Cardiac septum (tissue), 1 donor: Measurements from ENCODE around the gene NUP155. TPM values are rescaled to one million over a fixed set of nuclear protein-coding genes. Genes with fewer than 3 reads are reported as not detected.
"Not testable (repeated sequence)": the region's sequence is repeated elsewhere in the genome, so short reads cannot be mapped to it uniquely, and the experiment has no call there.

Experiments used
- DNase-seq: peaks from one replicate; pipeline ENCODE4 v3.0.0-alpha.2; 2020; ENCODE audit warnings: low spot score
- intact Hi-C: fragments of 100-400 bp; cut with DNase I; formaldehyde crosslinking; loops from one replicate; pipeline ENCODE4 v1.14.0; 2022
- total RNA-seq: library from RNA; stranded (reverse); fragmentation: NEBNext Ultra II Directional; extraction: Animal tissue kit (Norgen Biotek cat#: 25700); gene quantifications from one replicate; pipeline ENCODE4 v1.2.1, GENCODE V29; 2021
- donor health status: DM: no; HTN: no; CAD: no.

NUP155 gene
- total RNA-seq, 1 donor from 2014 or later: 11.5 TPM

- intact Hi-C loops: no loop called here
- DNase-seq: no peak
Measured at GRCh38 chr5:37304888-37305287, 66.0 kb downstream of the NUP155 start.

DNA sequence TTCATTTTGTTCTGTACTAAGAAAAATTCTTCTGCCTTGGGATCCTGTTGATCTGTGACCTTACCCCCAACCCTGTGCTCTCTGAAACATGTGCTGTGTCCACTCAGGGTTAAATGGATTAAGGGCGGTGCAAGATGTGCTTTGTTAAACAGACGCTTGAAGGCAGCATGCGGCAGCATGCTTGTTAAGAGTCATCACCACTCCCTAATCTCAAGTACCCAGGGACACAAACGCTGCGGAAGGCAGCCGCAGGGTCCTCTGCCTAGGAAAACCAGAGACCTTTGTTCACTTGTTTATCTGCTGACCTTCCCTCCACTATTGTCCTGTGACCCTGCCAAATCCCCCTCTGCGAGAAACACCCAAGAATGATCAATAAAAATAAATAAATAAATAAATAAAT, 74.6 kb downstream of the NUP155 start:
- intact Hi-C loops, DNase-seq: not testable (repeated sequence)

GRCh38 chr5:37283214-37283820, 87.6 kb downstream of the NUP155 start:
- no peak for DNase-seq
- intact Hi-C loops: no loop called here

DNA sequence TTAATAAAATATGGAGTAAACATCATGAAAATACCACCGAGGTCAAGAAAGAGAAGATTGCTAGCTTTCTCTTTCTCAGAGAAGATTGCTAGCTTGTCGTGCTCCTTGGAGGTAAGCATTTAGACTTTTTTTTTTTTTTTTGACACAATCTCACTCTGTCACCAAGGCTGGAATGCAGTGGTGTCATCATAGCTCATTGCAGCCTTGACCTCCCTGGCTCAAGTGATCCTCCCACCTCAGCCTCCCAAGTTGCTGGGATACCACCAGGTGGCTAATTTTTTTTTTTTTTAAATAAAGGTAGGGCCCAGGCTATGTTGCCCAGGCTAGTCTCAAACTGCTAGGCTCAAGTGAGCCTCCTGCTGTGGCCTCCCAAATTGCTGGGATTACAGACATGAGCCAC, 95.4 kb downstream of the NUP155 start:
- intact Hi-C loops: no loop called here
- no peak for DNase-seq

DNA sequence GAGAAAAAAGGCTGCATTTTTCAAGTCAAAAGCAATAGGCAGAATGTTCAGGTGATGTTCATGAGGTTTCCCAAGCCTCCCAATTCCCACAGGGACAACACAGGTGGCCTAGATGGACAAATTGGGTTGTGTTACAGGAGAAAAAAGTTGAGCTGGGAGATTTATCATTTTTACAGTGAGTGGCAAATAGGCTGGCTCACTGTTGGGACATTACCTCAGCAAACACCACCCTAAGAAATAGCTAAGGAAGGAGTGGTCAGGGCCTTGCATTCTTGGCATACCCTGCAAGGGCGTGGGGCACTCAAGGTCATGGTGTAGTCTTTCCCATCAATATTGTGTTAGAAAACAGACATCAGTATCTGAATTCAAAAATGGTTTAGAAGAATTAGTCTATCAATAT, 98.4 kb downstream of the NUP155 start:
- intact Hi-C loops: no loop called here
- DNase-seq: no peak

DNA sequence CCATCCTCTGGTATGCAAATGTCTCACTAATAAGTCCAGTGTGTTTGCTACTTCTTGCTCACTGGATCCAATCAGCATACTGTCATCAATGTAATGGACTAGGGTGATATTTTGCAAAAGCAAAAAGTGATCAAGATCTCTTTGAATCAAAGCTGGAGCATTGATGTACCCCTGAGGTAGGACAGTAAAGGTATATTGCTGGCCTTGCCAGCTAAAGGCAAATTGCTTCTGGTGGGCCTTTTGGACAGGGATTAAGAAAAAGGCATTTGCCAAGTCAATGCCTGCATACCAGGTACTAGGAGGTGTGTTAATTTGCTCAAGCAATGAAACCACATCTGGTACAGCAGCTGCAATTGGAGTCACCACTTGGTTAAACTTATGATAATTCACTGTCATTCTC, 102.8 kb downstream of the NUP155 start:
- DNase-seq, intact Hi-C loops: not testable (repeated sequence)

DNA sequence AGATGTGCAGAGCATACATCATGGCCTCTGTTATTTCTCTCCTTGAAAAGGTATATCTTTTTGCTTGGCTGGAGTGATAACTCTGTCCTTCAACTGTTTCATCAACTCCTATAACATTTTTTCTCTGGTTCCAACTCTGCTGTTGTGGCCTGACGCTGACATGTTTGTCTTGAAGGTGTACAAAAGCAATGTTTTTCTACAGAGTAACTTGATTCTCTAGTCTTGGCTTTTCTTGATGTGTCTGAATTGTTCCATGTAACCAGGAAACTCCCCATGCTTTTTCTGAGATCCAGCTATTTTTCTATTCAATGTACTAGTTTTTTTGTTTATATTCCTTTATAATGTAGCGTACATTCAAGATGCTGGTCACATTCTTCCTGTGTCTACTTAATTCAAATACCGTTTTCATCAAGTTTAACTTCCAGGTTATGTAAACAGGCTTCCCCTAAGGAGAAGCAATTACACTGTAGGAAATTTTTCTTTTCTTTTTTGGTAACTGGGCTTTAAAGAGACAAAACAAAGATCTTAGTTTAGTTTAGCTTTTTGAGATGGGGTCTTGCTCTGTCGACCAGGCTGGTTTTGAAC, 115.0 kb downstream of the NUP155 start:
- DNase-seq: no peak
- intact Hi-C loops: no loop called here

- intact Hi-C loops: no loop called here
- no peak for DNase-seq
Measured at GRCh38 chr5:37254581-37254980, 116.3 kb downstream of the NUP155 start.

GRCh38 chr5:37251665-37252064, 119.2 kb downstream of the NUP155 start:
- DNase-seq: no peak
- intact Hi-C loops: no loop called here

- intact Hi-C loops: loop anchor here (5.0 kb wide), 1 partner anchor 123 kb away; the partner anchor contains the start of gene NUP155
- no peak for DNase-seq
Measured at GRCh38 chr5:37249815-37250164, 121.1 kb downstream of the NUP155 start.

- intact Hi-C loops: loop anchor here (5.0 kb wide), 1 partner anchor 123 kb away; the partner anchor contains the start of gene NUP155
Measured at GRCh38 chr5:37248970-37249814, 121.7 kb downstream of the NUP155 start, which contains the start of gene CPLANE1. Gene CPLANE1, minus strand, starts transcription at chr5:37249376. Its CDS starts 1,678 bp downstream, at chr5:37247698.

DNA sequence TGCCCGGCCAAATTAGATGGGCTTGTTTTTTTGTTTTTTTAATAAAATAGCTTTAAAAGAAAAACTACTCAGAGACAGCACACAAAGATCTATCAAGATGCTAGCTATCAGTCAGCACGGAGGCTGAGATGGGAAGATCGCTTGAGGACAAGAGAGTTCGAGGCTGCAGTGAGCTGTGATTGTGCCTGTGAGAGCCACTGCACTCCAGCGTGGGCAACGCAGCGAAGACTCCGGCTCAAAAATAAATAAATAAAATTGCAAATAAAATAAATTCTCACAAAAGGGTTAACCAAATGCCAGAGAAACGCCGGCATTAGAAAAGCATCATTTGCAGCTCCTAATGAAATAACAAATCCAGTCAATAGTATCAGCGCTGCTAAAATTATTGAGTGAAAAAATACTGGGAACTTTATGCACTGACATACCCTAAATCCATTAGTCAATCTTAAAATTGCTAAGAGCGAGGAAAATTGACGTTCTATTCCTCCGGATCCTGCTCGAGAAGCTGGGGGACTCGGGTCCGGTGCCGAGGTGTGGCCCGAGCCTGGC, 122.4 kb downstream of the NUP155 start:
- no peak for DNase-seq
- intact Hi-C loops: loop anchor here (5.0 kb wide), 1 partner anchor 124 kb away; the partner anchor contains the start of gene NUP155

More at GRCh38 chr5:37248970-37249814, 121.7 kb downstream of the NUP155 start, which contains the start of gene CPLANE1:
- peak; percentile 89 for DNase-seq

GRCh38 chr5:37247496-37247895, 123.4 kb downstream of the NUP155 start:
- intact Hi-C loops: loop anchor here (5.0 kb wide), 1 partner anchor 125 kb away; the partner anchor contains the start of gene NUP155
- no peak for DNase-seq

DNA sequence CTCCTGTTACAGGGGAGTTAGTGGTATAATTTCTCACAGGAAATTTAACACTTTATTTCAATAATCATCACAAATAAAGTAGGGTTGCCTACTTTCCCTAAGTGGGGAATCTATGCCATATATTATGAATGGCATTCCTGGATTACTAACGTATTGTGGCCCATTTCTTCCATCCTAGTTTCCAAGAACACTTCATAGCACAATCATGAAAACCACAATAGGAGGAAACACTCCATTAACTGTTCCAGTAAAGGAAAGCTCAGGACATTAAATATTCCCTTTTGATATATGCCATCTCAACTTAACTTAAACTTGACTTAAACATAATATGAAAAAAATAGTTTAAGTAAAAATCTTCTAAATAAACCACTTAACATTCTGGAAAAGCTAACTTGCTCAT, 123.9 kb downstream of the NUP155 start:
- intact Hi-C loops: loop anchor here (5.0 kb wide), 1 partner anchor 125 kb away; the partner anchor contains the start of gene NUP155
- no peak for DNase-seq

Other genes starting within 250 kb of the NUP155 start
- 9.9 TPM for gene CPLANE1, start 121.7 kb downstream of the NUP155 start, total RNA-seq
- 16.0 TPM for gene WDR70, start 8.2 kb upstream of the NUP155 start, total RNA-seq